Ishikawa (cell line): ENCODE results near the gene RPL18.

Source experiments
- CEBPB ChIP-seq: IDR thresholded peaks from 2 replicates; pipeline ENCODE4 v1.6.1; 2012
- CREB1 ChIP-seq: IDR thresholded peaks from 2 replicates; pipeline ENCODE4 v1.6.1; 2012; ENCODE audit warnings: low read depth
- EGR1 ChIP-seq: IDR thresholded peaks from 2 replicates; pipeline ENCODE4 v1.6.1; 2012
- EP300 ChIP-seq: IDR thresholded peaks from 2 replicates; pipeline ENCODE4 v1.6.1; 2012; ENCODE audit warnings: borderline replicate concordance
- FOXM1 ChIP-seq: IDR thresholded peaks from 2 replicates; pipeline ENCODE4 v1.6.1; 2012; ENCODE audit warnings: low read depth, borderline replicate concordance
- MAX ChIP-seq: IDR thresholded peaks from 2 replicates; pipeline ENCODE4 v1.6.1; 2012
- NFIC ChIP-seq: IDR thresholded peaks from 2 replicates; pipeline ENCODE4 v1.6.1; 2012
- RAD21 ChIP-seq: IDR thresholded peaks from 2 replicates; pipeline ENCODE4 v1.6.1; 2012; ENCODE audit warnings: low read depth
- REST ChIP-seq: IDR thresholded peaks from 2 replicates; pipeline ENCODE4 v1.6.1; 2012; ENCODE audit warnings: low read depth, mild to moderate bottlenecking
- TAF1 ChIP-seq: IDR thresholded peaks from 2 replicates; pipeline ENCODE4 v1.6.1; 2012; ENCODE audit warnings: low read depth, mild to moderate bottlenecking
- TCF12 ChIP-seq: IDR thresholded peaks from 2 replicates; pipeline ENCODE4 v1.6.1; 2012; ENCODE audit warnings: low read depth
- TEAD4 ChIP-seq: IDR thresholded peaks from 2 replicates; pipeline ENCODE4 v1.6.1; 2012
- USF1 ChIP-seq: IDR thresholded peaks from 2 replicates; pipeline ENCODE4 v1.6.1; 2012
- YY1 ChIP-seq: IDR thresholded peaks from 2 replicates; pipeline ENCODE4 v1.6.1; 2012; ENCODE audit warnings: low read depth
- ZBTB7A ChIP-seq: IDR thresholded peaks from 2 replicates; pipeline ENCODE4 v1.6.1; 2012; ENCODE audit warnings: low read depth

Gene RPL18

GRCh38 chr19:48614436-48615230 lies 4.3 kb downstream of the RPL18 start, which contains the start of gene FAM83E:
Gene FAM83E, minus strand, starts transcription at chr19:48615076. Its CDS starts 1,704 bp downstream, at chr19:48613372.
- TF ChIP-seq RAD21 (no peak), EP300 (no peak), TCF12 (no peak), CREB1 (no peak), ZBTB7A (no peak), USF1 (no peak), MAX (no peak), TEAD4 (no peak), EGR1 (no peak), REST (no peak), FOXM1 (no peak), YY1 (no peak), CEBPB (no peak), NFIC (no peak), TAF1 (no peak)

GRCh38 chr19:48613852-48614435 lies 5.0 kb downstream of the RPL18 start:
- no peak for TF ChIP-seq CEBPB
- TF ChIP-seq TAF1, result no peak
- no peak for TF ChIP-seq EP300
- no peak for TF ChIP-seq ZBTB7A
- TF ChIP-seq CREB1, result no peak
- no peak for TF ChIP-seq USF1
- TF ChIP-seq EGR1, result no peak
- TF ChIP-seq FOXM1, result no peak
- no peak for TF ChIP-seq REST
- no peak for TF ChIP-seq YY1
- TF ChIP-seq TEAD4, result no peak

GRCh38 chr19:48613024-48613851 lies 5.7 kb downstream of the RPL18 start:
- TF ChIP-seq YY1 (no peak), NFIC (no peak), FOXM1 (no peak), RAD21 (no peak), ZBTB7A (no peak), CREB1 (no peak), CEBPB (no peak), USF1 (no peak), EP300 (no peak), TAF1 (no peak), EGR1 (no peak), TEAD4 (no peak), TCF12 (no peak), REST (no peak)
